Osteocyte (in vitro differentiated cells): ENCODE data around the gene AP3S1. TPM values are rescaled to one million over a fixed set of nuclear protein-coding genes. Genes with fewer than 3 reads are reported as not detected.

Experiments
- DNase-seq: peaks from one replicate; pipeline ENCODE4 v3.0.0; 2021; ENCODE audit warnings: mixed read lengths; ENCODE audit not compliant: unreplicated experiment; ENCODE audit errors: extremely low spot score
- H3K27ac Mint-ChIP-seq: one replicate; pipeline ENCODE4 v1.8.0; 2021; ENCODE audit warnings: mild to moderate bottlenecking, mixed read lengths; ENCODE audit not compliant: unreplicated experiment
- H3K27me3 Mint-ChIP-seq: one replicate; pipeline ENCODE4 v1.8.0; 2021; ENCODE audit warnings: mixed read lengths; ENCODE audit not compliant: unreplicated experiment
- H3K36me3 Mint-ChIP-seq: one replicate; pipeline ENCODE4 v1.8.0; 2021; ENCODE audit warnings: mixed read lengths; ENCODE audit not compliant: unreplicated experiment
- H3K4me1 Mint-ChIP-seq: one replicate; pipeline ENCODE4 v1.8.0; 2021; ENCODE audit warnings: mixed read lengths; ENCODE audit not compliant: unreplicated experiment
- H3K4me3 Mint-ChIP-seq: one replicate; pipeline ENCODE4 v1.8.0; 2021; ENCODE audit warnings: mild to moderate bottlenecking, moderate library complexity, mixed read lengths; ENCODE audit not compliant: unreplicated experiment
- H3K9me3 Mint-ChIP-seq: one replicate; pipeline ENCODE4 v1.8.0; 2021; ENCODE audit warnings: mixed read lengths; ENCODE audit not compliant: unreplicated experiment
- long read RNA-seq: library from polyadenylated mRNA; unstranded; transcript quantifications from one replicate; pipeline ENCODE4 v2.0.0, GENCODE V29; 2021
- total RNA-seq: library from RNA; stranded (reverse); gene quantifications from 2 replicates; pipeline ENCODE4 v1.2.1, GENCODE V29; 2021
- TF ChIP-seq, protein P1 (sequence below): fragments of 200-600 bp; sonication (generic); IDR thresholded peaks from 2 replicates; pipeline ENCODE4 v1.5.0; 2021; ENCODE audit warnings: antibody characterized with exemption, mild to moderate bottlenecking, moderate library complexity

Gene AP3S1
- 97.6 and 102 TPM in 2 replicates for total RNA-seq
- long read RNA-seq, transcript AP3S1-201 (6 exons, 1,730 nt): major isoform, 184 of 198 reads
- long read RNA-seq, partial matches to known transcripts: 1 of 198 reads
- long read RNA-seq, other reads (novel, unspliced or antisense): 13 of 198 reads

DNA sequence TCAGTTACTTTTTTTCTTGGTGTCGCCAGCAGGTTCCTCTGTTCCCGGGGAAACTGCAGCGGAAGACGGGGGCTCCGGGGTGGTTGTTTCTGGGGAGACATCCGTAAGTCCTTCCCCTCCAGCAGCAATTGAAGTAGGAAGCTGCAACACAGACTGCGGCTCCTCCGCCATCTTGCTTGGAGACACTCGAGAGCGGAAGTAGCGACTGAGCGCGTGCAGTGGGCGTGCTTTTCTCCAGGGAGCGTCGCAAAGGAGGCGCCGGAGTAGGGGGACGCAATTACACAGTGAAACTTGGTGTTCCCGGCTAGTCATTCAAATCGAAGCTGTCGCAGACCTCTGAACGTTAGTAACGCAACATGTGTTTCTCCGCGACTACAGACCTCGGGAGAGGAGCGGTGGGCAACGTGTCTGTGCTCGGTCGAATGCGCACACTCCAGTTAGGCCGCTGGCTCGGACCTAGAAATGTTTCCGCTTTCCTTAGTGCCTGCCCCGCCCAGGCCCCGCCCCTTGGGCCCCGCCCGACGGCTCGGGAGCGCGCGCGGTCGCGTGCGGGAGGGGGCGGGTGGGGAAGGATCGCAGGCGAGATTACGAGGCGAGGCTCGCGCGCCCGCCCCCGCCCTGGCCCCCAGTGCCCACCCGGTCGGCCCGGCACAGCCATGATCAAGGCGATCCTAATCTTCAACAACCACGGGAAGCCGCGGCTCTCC lies at the start of gene AP3S1, which contains the start of gene ATG12:
Gene AP3S1 (plus strand): TSS at position 554 of the 707 bp plus-strand sequence. CDS start 103 bp downstream, at position 657.
Gene ATG12 (minus strand): TSS at position 184 of the 707 bp plus-strand sequence. CDS start 13 bp downstream, at position 171.
- Mint-ChIP-seq H3K27ac (peak within 1 kb of the TSS; percentile 100), H3K4me3 (peak within 1 kb of the TSS; percentile 98), H3K36me3 (peaks cover 13% of the 10 kb centered on the region), H3K9me3 (no peaks in the 10 kb centered on the region), H3K4me1 (peaks cover 57% of the 10 kb centered on the region), H3K27me3 (no peaks in the 10 kb centered on the region)
- TF ChIP-seq, protein P1, sequence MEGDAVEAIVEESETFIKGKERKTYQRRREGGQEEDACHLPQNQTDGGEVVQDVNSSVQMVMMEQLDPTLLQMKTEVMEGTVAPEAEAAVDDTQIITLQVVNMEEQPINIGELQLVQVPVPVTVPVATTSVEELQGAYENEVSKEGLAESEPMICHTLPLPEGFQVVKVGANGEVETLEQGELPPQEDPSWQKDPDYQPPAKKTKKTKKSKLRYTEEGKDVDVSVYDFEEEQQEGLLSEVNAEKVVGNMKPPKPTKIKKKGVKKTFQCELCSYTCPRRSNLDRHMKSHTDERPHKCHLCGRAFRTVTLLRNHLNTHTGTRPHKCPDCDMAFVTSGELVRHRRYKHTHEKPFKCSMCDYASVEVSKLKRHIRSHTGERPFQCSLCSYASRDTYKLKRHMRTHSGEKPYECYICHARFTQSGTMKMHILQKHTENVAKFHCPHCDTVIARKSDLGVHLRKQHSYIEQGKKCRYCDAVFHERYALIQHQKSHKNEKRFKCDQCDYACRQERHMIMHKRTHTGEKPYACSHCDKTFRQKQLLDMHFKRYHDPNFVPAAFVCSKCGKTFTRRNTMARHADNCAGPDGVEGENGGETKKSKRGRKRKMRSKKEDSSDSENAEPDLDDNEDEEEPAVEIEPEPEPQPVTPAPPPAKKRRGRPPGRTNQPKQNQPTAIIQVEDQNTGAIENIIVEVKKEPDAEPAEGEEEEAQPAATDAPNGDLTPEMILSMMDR: no peak
- DNase-seq: peak; percentile 95

DNA sequence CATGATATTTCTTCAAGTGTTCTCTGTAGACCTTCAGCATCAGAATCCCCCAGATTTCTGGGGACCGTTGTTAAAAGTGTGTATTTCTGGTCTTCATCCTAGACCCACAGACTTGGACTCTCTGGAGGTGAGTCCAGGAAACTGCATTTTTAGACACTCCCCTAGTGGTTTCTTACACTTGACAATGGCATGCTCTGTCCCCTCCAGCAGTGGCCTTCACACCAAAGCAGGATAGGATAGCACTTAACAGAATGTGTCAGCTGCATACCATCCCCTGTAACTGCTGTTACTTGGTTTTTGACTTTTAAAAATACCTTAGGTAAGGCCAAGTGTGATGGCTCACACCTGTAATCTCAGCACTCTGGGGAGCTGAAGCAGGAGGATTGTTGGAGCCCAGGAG lies 46.0 kb upstream of the AP3S1 start:
- Mint-ChIP-seq H3K4me1 (no peaks in the 10 kb centered on the region), H3K4me3 (no peak overlapping the region), H3K27ac (no peak overlapping the region), H3K36me3 (no peaks in the 10 kb centered on the region), H3K9me3 (no peaks in the 10 kb centered on the region), H3K27me3 (peaks cover 20% of the 10 kb centered on the region)
- TF ChIP-seq, protein P1: no peak
- no peak for DNase-seq

DNA sequence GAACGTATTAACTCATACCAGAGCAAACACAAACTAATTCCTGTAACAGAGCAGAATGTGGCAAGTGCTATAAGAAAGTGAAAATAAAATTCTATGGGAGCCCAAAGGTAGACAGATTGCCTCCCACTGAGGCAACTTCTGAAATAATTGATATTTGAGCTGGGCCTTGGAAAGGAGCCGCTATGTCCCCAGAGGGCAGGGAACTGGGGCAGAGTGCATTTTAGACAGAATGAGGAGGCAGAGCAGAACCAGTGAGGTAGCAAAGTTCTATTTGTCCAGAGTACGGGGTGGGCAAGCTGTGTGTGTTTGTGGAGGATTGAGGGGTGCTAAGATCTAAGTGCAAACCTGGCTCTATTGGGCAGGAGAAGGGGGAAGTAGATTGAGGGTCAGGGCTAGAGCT lies 45.1 kb upstream of the AP3S1 start:
- Mint-ChIP-seq H3K27ac (no peak overlapping the region), H3K27me3 (peaks cover 12% of the 10 kb centered on the region), H3K4me3 (no peak overlapping the region), H3K4me1 (peaks cover 4% of the 10 kb centered on the region), H3K36me3 (no peaks in the 10 kb centered on the region), H3K9me3 (no peaks in the 10 kb centered on the region)
- no peak for DNase-seq
- TF ChIP-seq, protein P1: no peak

DNA sequence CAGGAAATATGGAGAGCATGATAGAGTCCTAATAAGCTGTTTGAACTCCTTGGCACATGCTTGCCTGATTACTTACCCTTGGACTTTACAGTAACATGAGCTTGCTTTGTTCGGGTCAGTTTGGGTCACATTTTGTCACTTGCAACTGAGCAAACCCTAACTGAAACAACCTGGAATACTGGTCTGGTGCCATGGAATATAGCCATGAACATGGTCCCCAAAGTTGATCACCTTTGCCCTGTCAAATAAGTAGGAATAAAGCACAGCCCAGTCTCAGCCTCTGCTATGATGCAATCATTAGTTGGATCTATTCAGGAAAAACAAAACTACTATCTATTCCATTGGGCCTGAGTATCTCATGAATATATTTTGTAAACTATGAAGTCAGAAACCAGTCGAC lies 43.5 kb upstream of the AP3S1 start:
- Mint-ChIP-seq H3K27ac (no peak overlapping the region), H3K4me3 (no peak overlapping the region), H3K36me3 (no peaks in the 10 kb centered on the region), H3K4me1 (peaks cover 4% of the 10 kb centered on the region), H3K27me3 (peaks cover 2% of the 10 kb centered on the region), H3K9me3 (no peaks in the 10 kb centered on the region)
- TF ChIP-seq, protein P1: no peak
- DNase-seq: no peak

DNA sequence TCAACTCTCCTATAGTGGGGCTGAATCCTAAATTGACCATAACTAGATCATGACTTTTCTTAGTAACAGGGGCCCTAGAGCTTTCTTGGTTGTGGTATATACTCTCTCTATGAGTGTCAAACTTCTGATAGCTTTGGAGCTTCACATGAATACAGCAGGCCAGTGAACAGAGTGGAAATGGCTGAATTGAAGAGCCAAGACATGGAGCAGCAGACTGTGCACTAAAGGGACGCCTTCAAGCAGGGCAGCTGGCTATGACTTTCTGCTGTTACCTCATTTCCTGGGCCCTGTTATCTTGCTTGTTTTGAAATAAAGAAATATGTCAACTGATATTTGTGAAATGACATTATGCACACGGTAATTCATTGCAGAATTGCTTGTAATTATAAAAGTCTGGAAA lies 41.6 kb upstream of the AP3S1 start:
- peaks cover 3% of the 10 kb centered on the region for H3K36me3 Mint-ChIP-seq

More for the DNA sequence above, 41.6 kb upstream of the AP3S1 start:
- Mint-ChIP-seq H3K27me3 (no peaks in the 10 kb centered on the region), H3K27ac (no peak overlapping the region), H3K4me1 (peaks cover 4% of the 10 kb centered on the region), H3K9me3 (no peaks in the 10 kb centered on the region), H3K4me3 (no peak overlapping the region)
- TF ChIP-seq, protein P1: no peak
- DNase-seq: no peak
